Measurements from ENCODE around the gene IFFO2.

IFFO2 gene

DNA sequence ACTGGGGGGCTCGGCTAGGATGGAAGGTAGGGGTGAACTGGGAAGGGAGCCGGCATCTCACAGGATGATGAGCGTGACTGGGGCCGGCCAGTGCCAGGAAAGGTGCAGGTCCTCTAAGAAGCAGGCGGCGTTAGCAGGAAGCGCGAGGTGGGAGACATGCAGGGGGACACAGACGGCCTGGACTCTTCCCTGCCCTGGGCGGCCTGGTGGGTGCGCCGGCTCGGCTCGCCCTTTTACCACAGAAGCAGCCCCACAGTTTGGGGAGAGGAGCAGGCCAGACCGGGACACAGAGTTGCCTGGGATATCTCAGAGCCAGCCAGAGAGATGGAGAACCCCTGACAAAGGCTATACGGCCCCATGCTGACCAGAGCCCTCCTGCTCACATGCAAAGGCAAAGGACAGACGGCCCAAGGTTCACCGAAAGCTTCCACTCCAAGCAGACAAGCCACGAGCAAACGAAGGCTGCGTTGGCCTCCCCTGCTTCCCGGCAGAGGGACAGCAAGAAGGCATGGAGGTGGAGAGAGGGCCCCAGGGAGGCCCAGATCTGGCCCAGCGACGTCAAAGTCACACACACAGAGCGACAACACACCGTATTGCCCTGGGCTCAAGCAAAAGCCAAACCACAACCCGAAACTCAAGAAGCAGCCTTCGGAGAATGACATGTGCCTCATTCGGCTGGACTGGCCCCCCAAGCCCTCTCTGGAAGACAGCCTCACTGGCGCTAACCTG is 39.2 kb downstream of the IFFO2 start:
- TF ChIP-seq SIN3A (IDR thresholded peaks at IDR 0.05; ENCODE audit: borderline replicate concordance, insufficient read depth, low read length): no peak
- no peak for TF ChIP-seq POLR2AphosphoS5 (IDR thresholded peaks at IDR 0.05; ENCODE audit: low read depth, low read length)

DNA sequence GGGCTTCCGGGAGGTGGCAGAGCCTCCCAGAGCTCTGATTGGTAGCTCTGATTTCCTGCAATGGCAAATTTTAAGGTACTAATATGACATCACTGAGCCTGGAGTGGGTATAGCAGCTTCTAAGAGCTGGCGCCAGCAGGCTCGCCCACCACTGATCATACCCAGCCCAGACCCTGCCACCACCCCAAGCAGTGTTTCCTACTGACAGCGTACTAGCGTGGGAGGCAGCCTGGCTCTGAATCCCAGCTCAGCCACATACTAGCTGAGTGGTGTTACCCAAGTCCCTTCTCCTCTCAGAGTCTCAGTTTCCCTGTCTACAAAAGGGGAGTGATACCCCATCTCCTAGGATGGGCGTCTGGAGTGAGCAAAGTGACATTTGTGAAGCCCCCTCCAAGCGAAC is 41.1 kb downstream of the IFFO2 start:
- no peak for TF ChIP-seq SIN3A (IDR thresholded peaks at IDR 0.05; ENCODE audit: borderline replicate concordance, insufficient read depth, low read length)
- no peak for TF ChIP-seq POLR2AphosphoS5 (IDR thresholded peaks at IDR 0.05; ENCODE audit: low read depth, low read length)
- no peak for TF ChIP-seq FOXP2 (optimal IDR thresholded peaks at IDR 0.05; ENCODE audit: borderline replicate concordance, extremely low read depth, extremely low read length, insufficient read depth)
- TF ChIP-seq, protein P1, sequence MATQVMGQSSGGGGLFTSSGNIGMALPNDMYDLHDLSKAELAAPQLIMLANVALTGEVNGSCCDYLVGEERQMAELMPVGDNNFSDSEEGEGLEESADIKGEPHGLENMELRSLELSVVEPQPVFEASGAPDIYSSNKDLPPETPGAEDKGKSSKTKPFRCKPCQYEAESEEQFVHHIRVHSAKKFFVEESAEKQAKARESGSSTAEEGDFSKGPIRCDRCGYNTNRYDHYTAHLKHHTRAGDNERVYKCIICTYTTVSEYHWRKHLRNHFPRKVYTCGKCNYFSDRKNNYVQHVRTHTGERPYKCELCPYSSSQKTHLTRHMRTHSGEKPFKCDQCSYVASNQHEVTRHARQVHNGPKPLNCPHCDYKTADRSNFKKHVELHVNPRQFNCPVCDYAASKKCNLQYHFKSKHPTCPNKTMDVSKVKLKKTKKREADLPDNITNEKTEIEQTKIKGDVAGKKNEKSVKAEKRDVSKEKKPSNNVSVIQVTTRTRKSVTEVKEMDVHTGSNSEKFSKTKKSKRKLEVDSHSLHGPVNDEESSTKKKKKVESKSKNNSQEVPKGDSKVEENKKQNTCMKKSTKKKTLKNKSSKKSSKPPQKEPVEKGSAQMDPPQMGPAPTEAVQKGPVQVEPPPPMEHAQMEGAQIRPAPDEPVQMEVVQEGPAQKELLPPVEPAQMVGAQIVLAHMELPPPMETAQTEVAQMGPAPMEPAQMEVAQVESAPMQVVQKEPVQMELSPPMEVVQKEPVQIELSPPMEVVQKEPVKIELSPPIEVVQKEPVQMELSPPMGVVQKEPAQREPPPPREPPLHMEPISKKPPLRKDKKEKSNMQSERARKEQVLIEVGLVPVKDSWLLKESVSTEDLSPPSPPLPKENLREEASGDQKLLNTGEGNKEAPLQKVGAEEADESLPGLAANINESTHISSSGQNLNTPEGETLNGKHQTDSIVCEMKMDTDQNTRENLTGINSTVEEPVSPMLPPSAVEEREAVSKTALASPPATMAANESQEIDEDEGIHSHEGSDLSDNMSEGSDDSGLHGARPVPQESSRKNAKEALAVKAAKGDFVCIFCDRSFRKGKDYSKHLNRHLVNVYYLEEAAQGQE (IDR thresholded peaks at IDR 0.05; ENCODE audit: insufficient read depth in 1 of 2, low read depth in 2 of 2, low read length in 2 of 2): no peak
- no peak for TF ChIP-seq TAF1 (IDR thresholded peaks at IDR 0.05; ENCODE audit: borderline replicate concordance, insufficient read depth, low read length)

DNA sequence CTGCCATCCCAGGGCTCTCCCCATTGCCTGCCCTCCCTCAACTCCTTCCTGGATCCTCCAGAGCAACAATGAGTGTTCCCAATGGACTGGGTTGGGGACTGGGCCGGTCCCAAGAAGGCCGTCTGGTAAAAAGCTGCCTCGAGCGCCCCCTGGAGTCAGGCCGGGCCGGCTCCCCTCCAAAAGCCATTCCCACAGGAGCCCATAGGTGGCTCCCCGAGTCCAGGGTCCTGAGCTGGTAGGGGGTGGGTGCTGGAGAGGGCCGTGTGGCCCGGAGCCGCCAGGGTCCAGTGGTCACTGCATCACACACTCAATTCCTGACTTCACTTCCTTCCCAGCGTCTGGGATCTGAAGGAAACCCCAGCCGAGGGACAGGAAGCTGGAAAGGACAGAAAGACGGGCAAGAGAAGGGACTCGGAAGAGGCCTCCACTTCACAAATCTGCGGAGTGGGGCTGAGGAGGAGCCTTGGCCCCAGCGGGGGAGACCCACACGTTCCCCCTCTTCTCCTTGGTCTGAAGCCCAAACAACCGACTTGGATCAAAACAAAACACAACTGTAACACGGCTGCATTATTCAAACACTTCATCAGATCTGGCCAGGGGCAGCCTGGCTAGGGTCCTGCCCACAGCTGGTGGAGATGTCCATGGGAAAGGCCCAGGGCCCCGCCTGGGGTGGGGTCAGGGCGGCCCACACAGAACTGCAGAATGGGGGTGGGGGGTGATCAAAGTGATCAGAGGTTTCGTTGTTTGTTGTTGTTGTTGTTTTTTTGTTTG is 43.2 kb downstream of the IFFO2 start:
- TF ChIP-seq SIN3A (IDR thresholded peaks at IDR 0.05; ENCODE audit: borderline replicate concordance, insufficient read depth, low read length) (no peak), FOXP2 (optimal IDR thresholded peaks at IDR 0.05; ENCODE audit: borderline replicate concordance, extremely low read depth, extremely low read length, insufficient read depth) (peak; percentile 67)
- TF ChIP-seq, protein P1 (IDR thresholded peaks at IDR 0.05; ENCODE audit: insufficient read depth in 1 of 2, low read depth in 2 of 2, low read length in 2 of 2): 0 out of 4 replicates have a peak, but pooled peaks of 1 of the 2 experiments have one; percentile 20

DNA sequence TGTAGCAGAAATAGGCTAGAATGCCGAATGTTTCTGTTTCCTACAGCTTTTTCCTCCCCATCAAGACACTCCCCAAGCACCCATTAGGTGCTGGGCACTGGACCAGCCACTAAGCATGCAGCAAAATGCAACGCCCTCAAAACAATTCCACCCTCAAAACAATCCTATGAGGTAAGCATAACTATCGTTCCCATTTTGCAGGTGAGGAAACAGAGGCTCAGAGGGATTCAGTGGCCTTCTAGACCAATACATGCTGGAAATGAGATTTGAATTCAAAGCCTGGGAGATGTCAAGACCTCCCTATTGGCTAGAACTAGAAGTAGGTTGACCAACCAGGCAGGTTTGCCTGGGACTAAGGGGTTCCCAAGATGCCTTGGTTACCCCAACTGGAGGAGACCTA is 43.9 kb downstream of the IFFO2 start:
- TF ChIP-seq, protein P1 (IDR thresholded peaks at IDR 0.05; ENCODE audit: insufficient read depth in 1 of 2, low read depth in 2 of 2, low read length in 2 of 2): no peak
- TF ChIP-seq POLR2AphosphoS5 (IDR thresholded peaks at IDR 0.05; ENCODE audit: low read depth, low read length) (no peak), TAF1 (IDR thresholded peaks at IDR 0.05; ENCODE audit: borderline replicate concordance, insufficient read depth, low read length) (no peak), FOXP2 (optimal IDR thresholded peaks at IDR 0.05; ENCODE audit: borderline replicate concordance, extremely low read depth, extremely low read length, insufficient read depth) (no peak), SIN3A (IDR thresholded peaks at IDR 0.05; ENCODE audit: borderline replicate concordance, insufficient read depth, low read length) (no peak)

DNA sequence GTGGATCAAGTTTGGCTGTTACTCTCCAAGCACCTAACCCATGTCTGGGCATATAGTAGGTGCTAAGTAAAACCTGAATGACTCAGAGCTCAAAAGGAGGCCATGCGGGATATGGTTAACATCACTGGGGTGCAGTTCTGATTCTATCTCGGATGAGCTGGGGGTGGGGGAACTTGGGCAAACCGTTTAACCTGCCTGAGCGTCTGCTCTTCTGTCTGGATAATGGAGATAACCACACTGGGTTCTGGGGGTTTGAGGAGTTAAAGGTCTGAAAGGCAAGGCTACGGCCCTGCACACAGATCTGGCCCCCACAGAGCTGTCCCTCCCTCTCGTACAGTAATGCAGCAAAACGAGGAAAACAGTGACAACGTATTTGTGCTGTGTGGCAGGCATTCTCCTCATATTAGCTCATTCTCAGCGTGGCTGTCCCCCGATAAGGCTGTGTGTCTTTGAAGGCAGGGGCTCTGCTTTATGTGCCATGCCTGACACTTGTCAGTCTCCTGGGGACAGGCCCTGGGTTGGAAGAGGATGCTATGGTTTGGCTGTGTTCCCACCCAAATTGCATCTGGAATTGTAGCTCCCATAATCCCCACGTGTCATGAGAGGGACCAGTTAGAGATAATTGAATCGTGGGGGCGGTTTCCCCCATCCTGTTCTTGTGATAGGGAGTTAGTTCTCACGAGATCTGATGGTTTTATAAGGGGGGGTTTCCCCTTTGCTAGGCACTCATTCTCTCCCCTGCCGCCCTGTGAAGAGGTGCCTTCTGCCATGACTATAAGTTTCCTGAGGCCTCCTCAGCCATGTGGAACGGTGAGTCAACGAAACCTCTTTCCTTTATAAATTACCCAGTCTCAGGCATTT is 47.3 kb downstream of the IFFO2 start:
- TF ChIP-seq, protein P1 (IDR thresholded peaks at IDR 0.05; ENCODE audit: insufficient read depth in 1 of 2, low read depth in 2 of 2, low read length in 2 of 2): no peak
- TF ChIP-seq TAF1 (IDR thresholded peaks at IDR 0.05; ENCODE audit: borderline replicate concordance, insufficient read depth, low read length): no peak
- TF ChIP-seq FOXP2 (optimal IDR thresholded peaks at IDR 0.05; ENCODE audit: borderline replicate concordance, extremely low read depth, extremely low read length, insufficient read depth): no peak
- TF ChIP-seq POLR2AphosphoS5 (IDR thresholded peaks at IDR 0.05; ENCODE audit: low read depth, low read length): no peak
- TF ChIP-seq SIN3A (IDR thresholded peaks at IDR 0.05; ENCODE audit: borderline replicate concordance, insufficient read depth, low read length): no peak
